ENCODE data around the gene FFAR1.

The FFAR1 gene

GRCh38 chr19:35327642-35328041 lies 20.1 kb upstream of the FFAR1 start:
- no peak for DNase-seq (ENCODE audit: low spot score)

DNA sequence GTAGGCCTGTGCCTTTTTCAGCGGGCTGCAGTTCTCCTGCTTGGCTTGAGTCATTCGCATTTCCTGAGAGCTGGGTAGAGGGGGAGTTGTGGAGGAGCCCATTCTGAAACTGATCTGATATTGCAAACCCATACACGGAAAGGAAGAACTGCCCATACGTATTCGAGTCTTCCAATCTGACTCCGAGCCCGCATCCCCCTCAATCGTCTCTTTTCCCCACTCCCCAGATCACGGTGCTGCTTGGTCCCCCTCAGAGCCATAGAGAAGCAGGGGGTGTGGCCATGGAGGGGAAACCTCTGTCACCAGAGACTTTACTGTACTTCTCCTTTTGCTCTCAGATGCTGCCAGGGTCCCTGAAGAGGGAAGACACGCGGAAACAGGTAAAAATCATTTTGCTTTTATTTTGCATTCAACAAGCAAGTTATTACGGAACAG lies 18.8 kb upstream of the FFAR1 start, which contains the start of gene CD22:
Gene CD22 (plus strand): TSS at position 337 of the 435 bp plus-strand sequence. CDS start 2,854 bp downstream, outside the sequence.
- DNase-seq (ENCODE audit: low spot score), result no peak
- TF ChIP-seq CTCF (IDR thresholded peaks at IDR 0.05; ENCODE audit: extremely low read depth, missing control alignments), result no peak

More at GRCh38 chr19:35327642-35328041, 20.1 kb upstream of the FFAR1 start:
- peak; percentile 42 for TF ChIP-seq CTCF (IDR thresholded peaks at IDR 0.05; ENCODE audit: extremely low read depth, missing control alignments)

- no peak for TF ChIP-seq CTCF (IDR thresholded peaks at IDR 0.05; ENCODE audit: extremely low read depth, missing control alignments)
- no peak for DNase-seq (ENCODE audit: low spot score)
Observed at GRCh38 chr19:35329323-35329722, 18.4 kb upstream of the FFAR1 start.

DNA sequence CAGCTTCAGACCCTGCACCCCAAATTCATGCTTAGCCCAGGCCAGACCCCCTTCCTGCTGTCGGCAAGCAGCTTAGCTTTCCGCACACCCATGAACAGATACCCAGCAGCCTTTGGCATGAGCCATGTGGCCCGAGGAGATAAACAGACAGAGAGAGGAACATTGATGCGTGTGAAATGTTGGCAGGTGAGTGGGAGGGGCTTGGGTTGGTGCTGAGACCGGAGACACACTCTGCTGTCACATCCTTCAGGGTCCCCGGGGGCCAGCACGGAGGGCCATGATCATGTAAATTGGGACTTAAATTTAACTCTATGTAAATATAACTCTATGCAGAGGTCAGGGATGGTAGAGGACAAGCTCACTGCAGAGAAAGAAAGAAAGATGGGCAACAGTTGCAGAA lies 17.2 kb upstream of the FFAR1 start:
- TF ChIP-seq CTCF (IDR thresholded peaks at IDR 0.05; ENCODE audit: extremely low read depth, missing control alignments), result no peak
- DNase-seq (ENCODE audit: low spot score), result peak; percentile 77

DNA sequence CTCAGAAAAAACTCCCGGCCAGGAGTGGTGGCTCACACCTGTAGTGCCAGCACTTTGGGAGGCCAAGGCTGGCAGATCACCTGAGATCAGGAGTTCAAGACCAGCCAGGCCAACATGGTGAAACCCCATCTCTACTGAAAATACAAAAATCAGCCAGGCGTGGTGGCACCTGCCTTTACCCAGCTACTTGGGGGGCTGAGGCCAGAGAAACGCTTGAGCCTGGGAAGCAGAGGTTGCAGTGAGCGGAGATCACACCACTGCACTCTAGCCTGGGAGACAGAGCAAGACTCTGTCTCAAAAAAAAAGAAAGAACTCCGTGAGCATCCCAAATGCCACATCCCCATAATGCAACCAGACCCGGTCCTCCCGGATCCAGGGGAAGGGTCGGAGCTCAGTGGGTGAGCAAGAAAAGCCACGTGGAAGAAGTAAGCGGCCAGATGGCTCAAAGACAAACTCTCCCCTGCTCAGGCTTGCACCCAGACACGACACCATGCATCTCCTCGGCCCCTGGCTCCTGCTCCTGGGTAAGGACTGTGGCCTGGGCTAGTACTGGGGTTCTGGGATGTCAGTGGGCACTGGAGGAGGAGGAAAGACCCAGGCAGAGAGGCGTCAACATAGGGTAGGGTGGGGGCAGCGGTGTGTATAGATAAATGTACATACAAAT lies 16.0 kb upstream of the FFAR1 start:
- DNase-seq (ENCODE audit: low spot score), result no peak

DNA sequence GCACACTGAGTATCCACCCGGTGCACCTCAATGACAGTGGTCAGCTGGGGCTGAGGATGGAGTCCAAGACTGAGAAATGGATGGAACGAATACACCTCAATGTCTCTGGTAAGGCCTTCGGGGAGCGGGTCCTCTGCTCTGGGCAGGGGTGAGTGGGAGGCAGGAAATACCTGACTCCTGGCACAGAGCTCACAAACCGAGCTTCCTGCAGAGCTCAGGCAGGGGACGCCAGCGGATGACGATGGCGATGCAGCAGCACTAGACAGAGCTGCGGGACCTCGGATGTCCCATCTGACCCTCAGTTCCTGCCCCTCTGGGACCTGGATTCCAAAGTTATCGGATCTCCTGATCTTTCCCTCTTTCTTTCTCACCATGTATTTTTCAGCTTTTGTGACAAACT lies 14.9 kb upstream of the FFAR1 start:
- DNase-seq (ENCODE audit: low spot score), result no peak
- TF ChIP-seq CTCF (IDR thresholded peaks at IDR 0.05; ENCODE audit: extremely low read depth, missing control alignments), result no peak

More for the DNA sequence above, 16.0 kb upstream of the FFAR1 start:
- no peak for TF ChIP-seq CTCF (IDR thresholded peaks at IDR 0.05; ENCODE audit: extremely low read depth, missing control alignments)

GRCh38 chr19:35334144-35334753 lies 13.5 kb upstream of the FFAR1 start:
- DNase-seq (ENCODE audit: low spot score), result no peak
- no peak for TF ChIP-seq CTCF (IDR thresholded peaks at IDR 0.05; ENCODE audit: extremely low read depth, missing control alignments)

All from GM20000 (cell line).